WTC11 (cell line): ENCODE measurements around the gene RNF224. TPM values are rescaled to one million over a fixed set of nuclear protein-coding genes. Genes with fewer than 3 reads are reported as not detected.

Source experiments
- ATAC-seq: fragments of 200-7000 bp; cut with Tn5 transposase; 2 replicates; pipeline ENCODE4 v1.10.0; 2021; ENCODE audit warnings: mild to moderate bottlenecking, moderate library complexity
- CTCF ChIA-PET: fragments of 300-600 bp; sonication (Branson Sonifier 250); formaldehyde crosslinking; loops from one replicate; lab custom pipeline; 2021; ENCODE audit warnings: antibody characterized with exemption; lab: Charles Lee
- POLR2A ChIA-PET: fragments of 350-600 bp; sonication (Branson Sonifier 250); formaldehyde crosslinking; loops from one replicate; lab custom pipeline; 2021; ENCODE audit warnings: antibody characterized with exemption; lab: Charles Lee
- DNase-seq: peaks from one replicate; pipeline ENCODE4 v3.0.0; 2021; ENCODE audit warnings: low spot score
- H3K27ac Mint-ChIP-seq: 2 replicates; pipeline ENCODE4 v1.8.0; 2021; ENCODE audit warnings: mixed read lengths
- H3K27me3 Mint-ChIP-seq: 2 replicates; pipeline ENCODE4 v1.8.0; 2021; ENCODE audit warnings: low read depth, mild to moderate bottlenecking, moderate library complexity, mixed read lengths
- H3K36me3 Mint-ChIP-seq: 2 replicates; pipeline ENCODE4 v1.8.0; 2021; ENCODE audit warnings: mixed read lengths
- H3K4me1 Mint-ChIP-seq: 2 replicates; pipeline ENCODE4 v1.8.0; 2022; ENCODE audit warnings: mixed read lengths
- H3K4me3 Mint-ChIP-seq: 2 replicates; pipeline ENCODE4 v1.8.0; 2021; ENCODE audit warnings: mild to moderate bottlenecking, moderate library complexity, mixed read lengths
- H3K9me3 Mint-ChIP-seq: 2 replicates; pipeline ENCODE4 v1.8.0; 2021; ENCODE audit warnings: mixed read lengths
- CREM ChIP-seq: sonication (generic); formaldehyde crosslinking; IDR thresholded peaks from 2 replicates; pipeline ENCODE4 v1.8.1; 2022; ENCODE audit warnings: mild to moderate bottlenecking, missing genetic modification reagents, moderate library complexity
- HMGXB4 ChIP-seq: sonication (generic); formaldehyde crosslinking; IDR thresholded peaks from 2 replicates; pipeline ENCODE4 v1.8.1; 2023; ENCODE audit warnings: mild to moderate bottlenecking, moderate library complexity, missing genetic modification reagents
- IRF1 ChIP-seq: sonication (generic); formaldehyde crosslinking; IDR thresholded peaks from 2 replicates; pipeline ENCODE4 v1.8.0; 2023; ENCODE audit warnings: missing genetic modification reagents
- JUN ChIP-seq: sonication (generic); formaldehyde crosslinking; IDR thresholded peaks from 2 replicates; pipeline ENCODE4 v1.8.0; 2023; ENCODE audit warnings: mild to moderate bottlenecking, missing genetic modification reagents
- KAT7 ChIP-seq: sonication (generic); formaldehyde crosslinking; IDR thresholded peaks from 2 replicates; pipeline ENCODE4 v1.8.1; 2023; ENCODE audit warnings: missing genetic modification reagents, mild to moderate bottlenecking, borderline replicate concordance
- MAX ChIP-seq: sonication (generic); formaldehyde crosslinking; IDR thresholded peaks from 2 replicates; pipeline ENCODE4 v1.8.0; 2022; ENCODE audit warnings: mild to moderate bottlenecking, missing genetic modification reagents
- MYBL2 ChIP-seq: sonication (generic); formaldehyde crosslinking; IDR thresholded peaks from 2 replicates; pipeline ENCODE4 v1.8.1; 2023; ENCODE audit warnings: mild to moderate bottlenecking, moderate library complexity, missing genetic modification reagents
- NFYB ChIP-seq: sonication (generic); formaldehyde crosslinking; conservative IDR thresholded peaks from 2 replicates; pipeline ENCODE4 v1.8.0; 2022; ENCODE audit warnings: low read depth, missing genetic modification reagents
- NR2C2 ChIP-seq: sonication (generic); formaldehyde crosslinking; IDR thresholded peaks from 2 replicates; pipeline ENCODE4 v1.8.0; 2022; ENCODE audit warnings: mild to moderate bottlenecking, missing genetic modification reagents
- PRDM15 ChIP-seq: sonication (generic); formaldehyde crosslinking; IDR thresholded peaks from 2 replicates; pipeline ENCODE4 v1.8.0; 2022; ENCODE audit warnings: missing genetic modification reagents
- SP1 ChIP-seq: sonication (generic); formaldehyde crosslinking; conservative IDR thresholded peaks from 2 replicates; pipeline ENCODE4 v1.8.1; 2022; ENCODE audit warnings: missing genetic modification reagents
- TP53 ChIP-seq: sonication (generic); formaldehyde crosslinking; IDR thresholded peaks from 2 replicates; pipeline ENCODE4 v1.8.1; 2023; ENCODE audit warnings: mild to moderate bottlenecking, missing genetic modification reagents
- USF2 ChIP-seq: sonication (generic); formaldehyde crosslinking; IDR thresholded peaks from 2 replicates; pipeline ENCODE4 v1.8.1; 2023; ENCODE audit warnings: mild to moderate bottlenecking, missing genetic modification reagents, moderate library complexity
- ZBTB21 ChIP-seq: sonication (generic); formaldehyde crosslinking; IDR thresholded peaks from 2 replicates; pipeline ENCODE4 v1.8.1; 2023; ENCODE audit warnings: mild to moderate bottlenecking, missing genetic modification reagents, borderline replicate concordance
- ZBTB43 ChIP-seq: sonication (generic); formaldehyde crosslinking; IDR thresholded peaks from 2 replicates; pipeline ENCODE4 v1.8.1; 2023; ENCODE audit warnings: mild to moderate bottlenecking, missing genetic modification reagents
- ZNF138 ChIP-seq: sonication (generic); formaldehyde crosslinking; conservative IDR thresholded peaks from 2 replicates; pipeline ENCODE4 v1.8.1; 2022; ENCODE audit warnings: mild to moderate bottlenecking, moderate library complexity, missing genetic modification reagents
- ZNF423 ChIP-seq: fragments of 250-450 bp; sonication (Bioruptor Pico); IDR thresholded peaks from 2 replicates; pipeline ENCODE4 v2.1.2; 2022; ENCODE audit warnings: mild to moderate bottlenecking, moderate library complexity
- ZNF425 ChIP-seq: fragments of 250-450 bp; sonication (Bioruptor Pico); conservative IDR thresholded peaks from 2 replicates; pipeline ENCODE4 v1.9.0; 2021; ENCODE audit warnings: mild to moderate bottlenecking
- ZNF671 ChIP-seq: fragments of 250-450 bp; sonication (Bioruptor Pico); IDR thresholded peaks from 2 replicates; pipeline ENCODE4 v1.8.0; 2021; ENCODE audit warnings: mild to moderate bottlenecking
- total RNA-seq: library from RNA; stranded (reverse); gene quantifications from 3 replicates; pipeline ENCODE4 v1.2.3, GENCODE V29; 2021

The RNF224 gene
- total RNA-seq, 1 experiment from 2014 or later = 0.59 TPM

- Mint-ChIP-seq H3K36me3 (no peaks in the 10 kb centered on the region), H3K27me3 (no peaks in the 10 kb centered on the region), H3K9me3 (no peaks in the 10 kb centered on the region), H3K4me3 (peak within 1 kb of the TSS; percentile 77), H3K4me1 (peaks cover under 1% of the 10 kb centered on the region), H3K27ac (no peak within 1 kb of the TSS)
- CTCF ChIA-PET = interaction anchor here (0.5 to 8.9 kb wide), 32 partner anchors 9 to 497 kb away, joined by 3 to 143 read pairs (median 4); partner anchors contain the start of genes EXD3, GRIN1, NOXA1 and NPDC1
- TF ChIP-seq CREM (CRISPR knock-in tag) (no peak), MAX (CRISPR knock-in tag) (0 out of 2 replicates have a peak, but pooled peaks have one; percentile 11)
- POLR2A ChIA-PET = interaction anchor here (0.7 to 2.8 kb wide), 8 partner anchors 11 to 193 kb away, joined by 3 to 12 read pairs (median 4); partner anchors contain the start of genes MAN1B1 and TPRN
- peak; percentile 0 for ATAC-seq
- DNase-seq = peak; percentile 58
Observed at GRCh38 chr9:137222190-137223077, 4.9 kb upstream of the RNF224 start, which contains the start of gene RNF208. TSS of gene RNF208 (minus strand) at chr9:137222240. CDS start at chr9:137221212, 1,028 bp downstream.

- ChIA-PET CTCF (interaction anchor here (0.6 to 8.9 kb wide), 35 partner anchors 10 to 459 kb away, joined by 3 to 143 read pairs (median 5); partner anchors contain the start of genes EXD3, GRIN1, NOXA1 and NPDC1), POLR2A (interaction anchor here (0.7 to 2.8 kb wide), 8 partner anchors 12 to 194 kb away, joined by 3 to 12 read pairs (median 4); partner anchors contain the start of genes MAN1B1 and TPRN)
- Mint-ChIP-seq H3K4me1 (peaks cover 3% of the 10 kb centered on the region), H3K27me3 (no peaks in the 10 kb centered on the region), H3K36me3 (no peaks in the 10 kb centered on the region), H3K27ac (no peak overlapping the region), H3K4me3 (peak overlapping the region; percentile 77), H3K9me3 (no peaks in the 10 kb centered on the region)
- DNase-seq (peak; percentile 97), ATAC-seq (peak; percentile 73)
- TF ChIP-seq NFYB (peak; percentile 43), JUN (CRISPR knock-in tag) (no peak), NR2C2 (CRISPR knock-in tag) (no peak), TP53 (no peak), CREM (CRISPR knock-in tag) (no peak), HMGXB4 (no peak), IRF1 (CRISPR knock-in tag) (no peak), ZBTB21 (CRISPR knock-in tag) (peak; percentile 42; the same call in 1 of the 2 replicates), ZNF671 (CRISPR knock-in tag) (no peak), MYBL2 (no peak), ZNF425 (CRISPR knock-in tag) (no peak), KAT7 (CRISPR knock-in tag) (no peak), PRDM15 (peak; percentile 97), ZBTB43 (0 out of 2 replicates have a peak, but pooled peaks have one; percentile 12), ZNF138 (CRISPR knock-in tag) (no peak), SP1 (CRISPR knock-in tag) (peak; percentile 76; the same call in 1 of the 2 replicates), ZNF423 (CRISPR knock-in tag) (no peak), USF2 (CRISPR knock-in tag) (no peak)
Observed at GRCh38 chr9:137223078-137223970, 4.0 kb upstream of the RNF224 start.
